ENCODE data around the gene SUSD6.

- TF ChIP-seq CTCF (IDR thresholded peaks at IDR 0.05; ENCODE audit: low read length) (no peak), EZH2 (optimal IDR thresholded peaks at IDR 0.05; ENCODE audit: low read depth, low read length) (no peak)
These were observed 41.7 kb downstream of the SUSD6 start for GRCh38 chr14:69652942-69653684.

Data from MM.1S (cell line).